ENCODE data around the gene HINT1.

DNA sequence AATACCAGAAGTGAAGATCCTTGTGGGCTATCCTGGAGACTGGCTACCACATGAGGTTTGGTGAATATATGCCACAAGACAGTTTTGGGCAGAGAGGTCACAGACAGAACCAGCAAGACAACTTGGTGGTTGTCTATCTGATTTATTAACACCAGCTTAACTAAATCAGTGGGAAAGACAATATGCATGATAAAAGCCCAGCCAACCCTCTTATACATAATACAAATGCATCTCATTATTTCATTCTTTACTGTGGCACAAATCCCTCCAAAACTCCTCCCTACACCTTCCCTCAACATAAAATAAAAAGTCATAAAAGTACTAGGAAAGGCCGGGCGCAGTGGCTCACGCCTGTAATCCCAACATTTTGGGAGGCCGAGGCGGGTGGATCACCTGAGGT, 8.1 kb downstream of the HINT1 start:
- no peak for TF ChIP-seq CTCF (IDR thresholded peaks at IDR 0.05; ENCODE audit: poor library complexity)
- no peak for TF ChIP-seq EZH2 (IDR thresholded peaks at IDR 0.05; ENCODE audit: borderline replicate concordance)
- TF ChIP-seq EZH2phosphoT487 (IDR thresholded peaks at IDR 0.05; ENCODE audit: low read depth, severe bottlenecking, unreplicated experiment) = no peak

All from hepatocyte (in vitro differentiated cells).